GM12873 (cell line): ENCODE results near the gene SHC4.

Experiments
- TF ChIP-seq, protein P1 (sequence below): IDR thresholded peaks from 2 replicates; pipeline ENCODE4 v1.5.1; 2012; ENCODE audit warnings: low read depth, mild to moderate bottlenecking, moderate library complexity, low read length, control low read depth; ENCODE audit not compliant: insufficient read depth; ENCODE audit errors: missing control alignments

The SHC4 gene

DNA sequence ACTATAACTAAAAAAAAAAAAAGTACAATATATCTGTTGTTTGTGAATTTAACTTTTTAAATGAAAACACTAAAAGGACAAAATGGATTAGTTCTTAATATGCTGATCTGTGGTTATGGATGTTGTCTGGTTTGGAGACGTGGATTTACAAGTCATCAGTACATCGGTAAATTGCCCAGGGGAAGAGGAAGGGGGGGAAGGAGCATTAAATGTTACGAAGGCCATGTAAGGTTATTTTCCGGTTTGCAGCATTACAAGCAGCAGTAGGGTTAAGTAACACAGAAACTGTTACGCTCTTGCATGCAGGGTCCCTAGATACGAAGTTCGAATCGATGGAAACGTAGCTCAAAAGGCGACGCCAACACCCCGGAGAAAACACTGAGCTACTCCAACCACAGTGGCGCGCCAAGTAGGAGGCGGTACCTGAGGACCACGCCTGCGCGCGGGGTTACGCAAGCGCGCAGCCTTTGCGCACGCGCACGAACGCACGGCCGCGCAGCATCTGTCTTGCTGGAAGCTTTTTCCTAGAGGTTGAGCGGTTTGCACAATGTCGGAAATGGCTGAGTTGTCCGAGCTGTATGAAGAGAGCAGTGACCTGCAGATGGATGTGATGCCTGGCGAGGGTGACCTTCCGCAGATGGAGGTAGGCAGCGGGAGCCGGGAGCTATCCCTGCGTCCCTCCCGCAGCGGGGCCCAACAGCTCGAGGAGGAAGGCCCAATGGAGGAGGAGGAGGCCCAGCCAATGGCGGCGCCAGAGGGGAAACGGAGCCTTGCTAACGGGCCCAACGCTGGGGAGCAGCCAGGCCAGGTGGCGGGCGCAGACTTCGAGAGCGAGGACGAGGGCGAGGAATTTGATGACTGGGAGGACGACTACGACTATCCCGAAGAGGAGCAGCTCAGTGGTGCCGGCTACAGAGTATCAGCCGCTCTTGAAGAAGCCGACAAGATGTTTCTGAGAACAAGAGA is 85.8 kb downstream of the SHC4 start, which contains the start of gene EID1:
TSS of gene EID1 (plus strand) at position 505 of the 966 bp plus-strand sequence. CDS start at position 548, 43 bp downstream.
- TF ChIP-seq, protein P1, sequence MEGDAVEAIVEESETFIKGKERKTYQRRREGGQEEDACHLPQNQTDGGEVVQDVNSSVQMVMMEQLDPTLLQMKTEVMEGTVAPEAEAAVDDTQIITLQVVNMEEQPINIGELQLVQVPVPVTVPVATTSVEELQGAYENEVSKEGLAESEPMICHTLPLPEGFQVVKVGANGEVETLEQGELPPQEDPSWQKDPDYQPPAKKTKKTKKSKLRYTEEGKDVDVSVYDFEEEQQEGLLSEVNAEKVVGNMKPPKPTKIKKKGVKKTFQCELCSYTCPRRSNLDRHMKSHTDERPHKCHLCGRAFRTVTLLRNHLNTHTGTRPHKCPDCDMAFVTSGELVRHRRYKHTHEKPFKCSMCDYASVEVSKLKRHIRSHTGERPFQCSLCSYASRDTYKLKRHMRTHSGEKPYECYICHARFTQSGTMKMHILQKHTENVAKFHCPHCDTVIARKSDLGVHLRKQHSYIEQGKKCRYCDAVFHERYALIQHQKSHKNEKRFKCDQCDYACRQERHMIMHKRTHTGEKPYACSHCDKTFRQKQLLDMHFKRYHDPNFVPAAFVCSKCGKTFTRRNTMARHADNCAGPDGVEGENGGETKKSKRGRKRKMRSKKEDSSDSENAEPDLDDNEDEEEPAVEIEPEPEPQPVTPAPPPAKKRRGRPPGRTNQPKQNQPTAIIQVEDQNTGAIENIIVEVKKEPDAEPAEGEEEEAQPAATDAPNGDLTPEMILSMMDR = no peak

DNA sequence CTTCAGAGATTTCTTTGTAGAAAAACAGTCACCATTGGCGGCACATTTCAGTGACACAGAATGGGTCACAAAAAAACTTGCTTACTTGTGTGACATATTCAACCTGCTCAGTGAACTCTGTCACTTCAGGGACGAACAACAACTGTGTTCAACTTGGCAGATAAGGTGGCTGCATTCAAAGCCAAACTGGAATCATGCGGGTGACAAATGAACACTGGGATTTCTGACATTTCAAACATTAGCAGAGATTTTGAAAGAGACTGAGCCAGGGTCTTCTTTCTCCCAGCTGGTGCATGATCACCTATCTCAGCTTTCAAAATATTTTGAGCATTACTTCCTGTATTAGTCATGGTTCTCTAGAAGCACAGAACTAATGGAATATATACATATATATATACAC is 87.7 kb downstream of the SHC4 start:
- TF ChIP-seq, protein P1 = no peak

DNA sequence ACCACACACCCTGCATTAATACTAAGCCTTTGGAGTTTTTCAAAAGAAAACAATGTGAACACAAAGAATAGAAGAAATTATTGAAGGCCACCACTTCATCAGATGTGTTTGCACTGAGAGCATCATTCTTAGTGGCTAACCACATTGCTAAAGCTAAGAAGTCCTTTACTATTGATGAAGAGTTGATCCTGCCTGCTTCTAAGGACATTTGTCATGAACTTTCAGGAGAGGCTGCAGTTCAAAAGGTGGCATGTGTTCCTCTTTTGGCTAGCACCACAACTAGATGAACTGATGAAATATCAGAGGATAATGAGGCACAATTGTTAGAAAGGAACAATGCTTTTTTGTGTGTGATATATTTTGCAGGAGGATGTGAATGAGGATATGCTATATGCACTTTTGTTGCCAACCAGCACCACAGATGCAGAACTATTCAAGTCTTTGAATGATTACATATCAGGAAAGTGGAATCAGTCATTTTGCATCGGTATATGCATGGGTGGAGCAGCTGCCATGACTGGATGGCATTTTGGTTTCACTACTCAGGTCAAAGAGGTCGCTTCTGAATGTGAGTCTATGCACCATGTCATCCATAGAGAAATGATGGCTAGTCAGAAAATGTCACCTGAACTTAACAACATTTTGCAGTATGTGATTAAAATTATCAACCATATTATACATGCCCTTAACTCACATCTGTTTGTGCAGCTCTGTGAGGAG is 88.3 kb downstream of the SHC4 start:
- TF ChIP-seq, protein P1 = no peak

DNA sequence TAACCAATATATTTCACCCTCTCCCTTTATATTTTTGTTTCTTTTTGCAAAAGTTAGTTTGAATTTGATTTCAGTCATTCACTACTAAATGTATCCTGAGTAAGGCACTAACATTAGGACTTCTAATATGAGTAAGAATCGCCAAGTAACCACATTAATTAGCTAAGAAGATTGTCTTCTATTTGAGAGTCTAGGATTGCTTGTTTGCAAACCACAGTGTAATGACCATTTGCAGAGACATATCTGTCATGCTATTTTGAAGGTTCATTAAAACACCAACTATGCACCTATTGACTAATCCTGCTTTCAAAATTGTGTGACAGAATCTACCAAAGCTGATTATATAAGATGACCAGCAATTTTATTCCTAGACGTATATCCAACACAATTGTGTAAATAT is 91.1 kb downstream of the SHC4 start:
- TF ChIP-seq, protein P1 = no peak

DNA sequence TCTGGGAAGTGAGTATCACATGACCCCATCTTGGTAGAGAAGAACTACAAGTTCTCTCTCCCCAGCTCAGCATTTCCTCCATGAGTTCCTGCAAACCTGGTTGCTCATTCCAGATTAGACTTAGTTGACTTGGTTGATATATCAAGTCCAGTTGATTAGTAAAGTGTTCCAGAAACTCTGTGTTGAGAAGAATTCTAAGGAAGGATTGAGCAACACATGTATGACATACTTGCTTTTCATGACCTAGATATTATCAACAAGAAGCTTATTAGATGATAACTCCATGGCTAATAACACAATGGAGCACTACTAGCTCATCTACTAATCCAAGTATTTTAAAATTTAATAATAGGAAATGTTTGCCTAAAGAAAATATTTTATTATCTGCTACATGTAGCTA is 92.2 kb downstream of the SHC4 start:
- TF ChIP-seq, protein P1 = no peak

DNA sequence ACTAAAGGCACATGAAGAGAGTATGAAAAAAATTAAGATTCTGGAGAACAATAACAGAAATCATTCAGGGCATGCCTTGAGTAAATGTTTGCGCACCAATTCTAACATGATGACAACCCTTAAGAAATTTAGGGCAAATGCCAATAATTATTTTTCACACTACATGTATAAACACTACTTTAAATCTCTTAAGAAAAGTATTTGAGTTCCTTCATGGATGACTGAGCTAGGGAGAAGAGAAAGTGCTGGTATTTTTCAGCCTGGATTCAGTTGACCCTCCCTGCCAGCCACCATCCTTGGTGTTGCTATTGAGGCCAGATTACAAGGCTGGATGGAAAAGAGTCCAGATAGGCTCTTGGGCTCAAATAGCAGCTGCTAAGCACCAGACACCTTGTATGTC is 93.8 kb downstream of the SHC4 start:
- TF ChIP-seq, protein P1 = no peak

DNA sequence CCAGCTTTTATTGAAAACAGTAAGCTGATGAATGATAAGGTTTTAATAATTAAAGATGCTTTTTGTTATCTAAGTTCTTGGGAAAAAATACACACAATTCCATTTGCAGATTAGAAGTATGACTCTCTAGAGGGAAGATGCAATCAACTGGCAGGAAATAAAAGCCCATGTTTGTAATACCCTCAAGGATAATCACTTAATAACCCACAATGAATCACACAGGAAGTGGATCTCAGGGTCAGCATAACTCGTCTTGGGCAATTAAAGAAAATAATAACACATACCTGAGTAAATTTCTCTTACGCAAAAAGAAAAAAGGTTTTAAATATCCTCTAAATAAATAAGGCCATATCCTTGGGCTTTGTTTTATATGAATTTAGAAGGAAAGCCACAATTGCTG is 95.2 kb downstream of the SHC4 start:
- TF ChIP-seq, protein P1 = no peak
